PFSK-1 (cell line): ENCODE data around the gene MBOAT2.

ENCODE experiments used
- POLR2AphosphoS5 ChIP-seq: IDR thresholded peaks from 2 replicates; pipeline ENCODE4 v1.6.1; 2012; ENCODE audit warnings: low read depth, mild to moderate bottlenecking, control low read depth, low read length, moderate library complexity
- TAF1 ChIP-seq: IDR thresholded peaks from 2 replicates; pipeline ENCODE4 v1.6.1; 2012; ENCODE audit warnings: low read length, control low read depth, borderline replicate concordance; ENCODE audit not compliant: insufficient read depth
- TF ChIP-seq, protein P1 (sequence below), 2 experiments: IDR thresholded peaks; 2 replicates each; pipeline versions ENCODE4 v1.6.1 to v1.8.0; 2011 to 2012; ENCODE audit warnings: low read depth in 2 of 2, low read length in 2 of 2, control low read depth in 1 of 2, inconsistent platforms in 1 of 2, mild to moderate bottlenecking in 1 of 2, moderate library complexity in 1 of 2; ENCODE audit not compliant: insufficient read depth in 1 of 2

DNA sequence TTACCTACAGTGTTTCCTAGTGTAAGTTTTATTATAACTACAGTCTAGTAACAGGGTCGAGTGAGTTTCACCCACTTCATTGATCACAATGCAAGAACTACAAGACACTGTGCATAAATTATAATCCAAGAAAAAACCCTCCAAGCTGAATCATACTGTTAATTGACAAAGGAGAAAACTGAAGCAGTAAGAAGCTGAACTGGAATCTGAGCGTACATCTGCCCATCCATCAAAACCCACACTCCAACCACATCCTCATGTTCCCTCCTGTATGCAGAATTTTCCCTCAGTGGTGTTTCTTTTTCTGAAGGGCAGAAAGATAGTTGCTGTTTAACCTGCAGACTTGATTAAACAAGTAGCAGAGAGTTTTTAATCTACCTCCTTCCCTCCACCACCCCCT is 116.6 kb downstream of the MBOAT2 start:
- TF ChIP-seq, protein P1, sequence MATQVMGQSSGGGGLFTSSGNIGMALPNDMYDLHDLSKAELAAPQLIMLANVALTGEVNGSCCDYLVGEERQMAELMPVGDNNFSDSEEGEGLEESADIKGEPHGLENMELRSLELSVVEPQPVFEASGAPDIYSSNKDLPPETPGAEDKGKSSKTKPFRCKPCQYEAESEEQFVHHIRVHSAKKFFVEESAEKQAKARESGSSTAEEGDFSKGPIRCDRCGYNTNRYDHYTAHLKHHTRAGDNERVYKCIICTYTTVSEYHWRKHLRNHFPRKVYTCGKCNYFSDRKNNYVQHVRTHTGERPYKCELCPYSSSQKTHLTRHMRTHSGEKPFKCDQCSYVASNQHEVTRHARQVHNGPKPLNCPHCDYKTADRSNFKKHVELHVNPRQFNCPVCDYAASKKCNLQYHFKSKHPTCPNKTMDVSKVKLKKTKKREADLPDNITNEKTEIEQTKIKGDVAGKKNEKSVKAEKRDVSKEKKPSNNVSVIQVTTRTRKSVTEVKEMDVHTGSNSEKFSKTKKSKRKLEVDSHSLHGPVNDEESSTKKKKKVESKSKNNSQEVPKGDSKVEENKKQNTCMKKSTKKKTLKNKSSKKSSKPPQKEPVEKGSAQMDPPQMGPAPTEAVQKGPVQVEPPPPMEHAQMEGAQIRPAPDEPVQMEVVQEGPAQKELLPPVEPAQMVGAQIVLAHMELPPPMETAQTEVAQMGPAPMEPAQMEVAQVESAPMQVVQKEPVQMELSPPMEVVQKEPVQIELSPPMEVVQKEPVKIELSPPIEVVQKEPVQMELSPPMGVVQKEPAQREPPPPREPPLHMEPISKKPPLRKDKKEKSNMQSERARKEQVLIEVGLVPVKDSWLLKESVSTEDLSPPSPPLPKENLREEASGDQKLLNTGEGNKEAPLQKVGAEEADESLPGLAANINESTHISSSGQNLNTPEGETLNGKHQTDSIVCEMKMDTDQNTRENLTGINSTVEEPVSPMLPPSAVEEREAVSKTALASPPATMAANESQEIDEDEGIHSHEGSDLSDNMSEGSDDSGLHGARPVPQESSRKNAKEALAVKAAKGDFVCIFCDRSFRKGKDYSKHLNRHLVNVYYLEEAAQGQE (IDR thresholded peaks at IDR 0.05; ENCODE audit: insufficient read depth in 1 of 2, low read depth in 2 of 2, low read length in 2 of 2), result no peak
- TF ChIP-seq POLR2AphosphoS5 (no peak), TAF1 (no peak)
